ENCODE results near the gene KRTAP10-6.

Gene KRTAP10-6

GRCh38 chr21:44548381-44548780 is 43.9 kb downstream of the KRTAP10-6 start:
- 87% methylated on average over 13 of the region's 13 CpGs for WGBS
- H3K4me2 ChIP-seq (ENCODE audit: low read length, poor library complexity, severe bottlenecking) = no peak overlapping the region
- H4K8ac ChIP-seq (ENCODE audit: low read length) = no peak overlapping the region

DNA sequence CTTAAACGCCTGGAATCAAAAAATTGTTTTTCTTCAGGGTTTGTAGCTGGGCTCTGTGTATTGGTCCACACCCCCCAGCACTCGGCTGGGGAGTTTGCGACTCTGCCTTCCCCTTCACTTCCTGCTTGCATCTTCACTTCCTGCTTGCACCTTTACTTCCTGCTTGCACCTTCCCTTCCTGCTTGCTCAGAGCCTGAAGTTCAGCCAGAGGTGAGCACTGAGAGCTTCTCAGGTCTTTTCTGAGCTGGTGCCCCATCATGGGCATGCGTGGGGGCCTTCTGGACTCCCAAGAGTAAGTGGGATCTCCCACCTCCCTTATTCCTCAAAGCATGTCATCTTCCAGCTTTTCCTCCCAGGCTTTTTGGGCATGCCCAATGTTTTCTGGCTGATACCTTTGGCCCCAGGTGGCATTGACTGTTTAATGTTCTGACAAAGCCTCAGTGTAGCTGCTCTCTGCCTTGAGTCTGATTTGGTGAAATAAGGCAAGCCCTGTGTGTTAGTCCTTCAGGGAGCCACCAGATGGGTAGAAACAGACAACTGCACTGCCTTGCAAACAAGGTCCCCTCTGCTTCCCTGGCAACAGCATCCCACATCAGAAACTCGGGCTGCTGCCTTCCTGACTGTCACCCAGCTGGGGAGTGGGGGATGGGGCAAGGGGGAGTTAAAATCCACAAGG is 44.5 kb downstream of the KRTAP10-6 start:
- Histone ChIP-seq H2BK5ac (ENCODE audit: low read depth, low read length, poor library complexity, severe bottlenecking) (no peak overlapping the region), H3K4me2 (ENCODE audit: low read length, poor library complexity, severe bottlenecking) (no peak overlapping the region), H2AFZ (ENCODE audit: low read depth, low read length) (no peak overlapping the region), H4K8ac (ENCODE audit: low read length) (no peak overlapping the region), H3K18ac (ENCODE audit: low read depth in 1 of 2, low read length in 2 of 2) (no peak overlapping the region), H2AK5ac (ENCODE audit: low read length, severe bottlenecking) (no peak overlapping the region), H3K14ac (ENCODE audit: low read length in 2 of 2) (no peak overlapping the region), H2BK120ac (ENCODE audit: low read depth, low read length) (no peak overlapping the region), H3K79me1 (replicated peaks; ENCODE audit: low read length, poor library complexity, severe bottlenecking) (no peaks in the 10 kb centered on the region), H2BK12ac (ENCODE audit: low read length in 2 of 2) (no peak overlapping the region), H3K27me3 (ENCODE audit: control insufficient read depth in 1 of 2, insufficient read depth in 1 of 2, low read length in 2 of 2) (peaks cover 17 to 32% of the 10 kb centered on the region in 2 experiments), H3K4me1 (ENCODE audit: control insufficient read depth, insufficient read depth, low read depth, low read length) (no peaks in the 10 kb centered on the region), H3K9ac (ENCODE audit: low read length) (no peak overlapping the region), H3K4ac (ENCODE audit: low read depth in 1 of 2, low read length in 2 of 2) (no peak overlapping the region), H2BK15ac (ENCODE audit: low read depth, poor library complexity, severe bottlenecking) (no peak overlapping the region), H3K36me3 (ENCODE audit: control insufficient read depth in 1 of 2, insufficient read depth in 2 of 2, low read depth in 1 of 2, low read length in 2 of 2) (no peaks in the 10 kb centered on the region), H4K91ac (ENCODE audit: low read length) (no peak overlapping the region), H3K4me3 (ENCODE audit: insufficient read depth in 1 of 2, low read depth in 1 of 2, low read length in 2 of 2) (no peak overlapping the region), H3K9me3 (ENCODE audit: control insufficient read depth, low read length) (peaks cover 18% of the 10 kb centered on the region), H3K27ac (ENCODE audit: low read length, poor library complexity, severe bottlenecking) (no peak overlapping the region), H3K23ac (ENCODE audit: low read length in 2 of 2) (no peak overlapping the region)
- DNase-seq = no peak
- WGBS = 58% methylated on average over 4 of the region's 5 CpGs

More at GRCh38 chr21:44548381-44548780, 43.9 kb downstream of the KRTAP10-6 start:
- no peaks in the 10 kb centered on the region for H3K4me1 ChIP-seq (ENCODE audit: control insufficient read depth, insufficient read depth, low read depth, low read length)
- no peaks in the 10 kb centered on the region for H3K79me1 ChIP-seq (replicated peaks; ENCODE audit: low read length, poor library complexity, severe bottlenecking)
- no peak overlapping the region for H2BK5ac ChIP-seq (ENCODE audit: low read depth, low read length, poor library complexity, severe bottlenecking)
- no peak overlapping the region for H3K4ac ChIP-seq (ENCODE audit: low read depth in 1 of 2, low read length in 2 of 2)
- H3K23ac ChIP-seq (ENCODE audit: low read length in 2 of 2) = no peak overlapping the region
- no peak overlapping the region for H2BK120ac ChIP-seq (ENCODE audit: low read depth, low read length)
- no peak overlapping the region for H4K91ac ChIP-seq (ENCODE audit: low read length)
- H3K9ac ChIP-seq (ENCODE audit: low read length) = no peak overlapping the region
- no peak overlapping the region for H2AFZ ChIP-seq (ENCODE audit: low read depth, low read length)
- no peak overlapping the region for H2AK5ac ChIP-seq (ENCODE audit: low read length, severe bottlenecking)
- H2BK12ac ChIP-seq (ENCODE audit: low read length in 2 of 2) = no peak overlapping the region
- DNase-seq = no peak
- no peak overlapping the region for H3K14ac ChIP-seq (ENCODE audit: low read length in 2 of 2)
- H3K27ac ChIP-seq (ENCODE audit: low read length, poor library complexity, severe bottlenecking) = no peak overlapping the region
- no peaks in the 10 kb centered on the region for H3K36me3 ChIP-seq (ENCODE audit: control insufficient read depth in 1 of 2, insufficient read depth in 2 of 2, low read depth in 1 of 2, low read length in 2 of 2)
- H3K9me3 ChIP-seq (ENCODE audit: control insufficient read depth, low read length) = peaks cover 13% of the 10 kb centered on the region
- H3K18ac ChIP-seq (ENCODE audit: low read depth in 1 of 2, low read length in 2 of 2) = no peak overlapping the region
- no peak overlapping the region for H3K4me3 ChIP-seq (ENCODE audit: insufficient read depth in 1 of 2, low read depth in 1 of 2, low read length in 2 of 2)
- no peak overlapping the region for H2BK15ac ChIP-seq (ENCODE audit: low read depth, poor library complexity, severe bottlenecking)
- peaks cover 19 to 37% of the 10 kb centered on the region in 2 experiments for H3K27me3 ChIP-seq (ENCODE audit: control insufficient read depth in 1 of 2, insufficient read depth in 1 of 2, low read length in 2 of 2)

GRCh38 chr21:44544566-44544965 is 47.7 kb downstream of the KRTAP10-6 start:
- Histone ChIP-seq H3K4me2 (ENCODE audit: low read length, poor library complexity, severe bottlenecking) (no peak overlapping the region), H3K4me1 (ENCODE audit: control insufficient read depth, insufficient read depth, low read depth, low read length) (no peaks in the 10 kb centered on the region), H2BK5ac (ENCODE audit: low read depth, low read length, poor library complexity, severe bottlenecking) (no peak overlapping the region), H2BK15ac (ENCODE audit: low read depth, poor library complexity, severe bottlenecking) (no peak overlapping the region), H3K14ac (ENCODE audit: low read length in 2 of 2) (no peak overlapping the region), H2BK120ac (ENCODE audit: low read depth, low read length) (no peak overlapping the region), H3K23ac (ENCODE audit: low read length in 2 of 2) (no peak overlapping the region), H3K9me3 (ENCODE audit: control insufficient read depth, low read length) (peaks cover 26% of the 10 kb centered on the region), H2AFZ (ENCODE audit: low read depth, low read length) (no peak overlapping the region), H3K79me1 (replicated peaks; ENCODE audit: low read length, poor library complexity, severe bottlenecking) (no peaks in the 10 kb centered on the region), H2BK12ac (ENCODE audit: low read length in 2 of 2) (no peak overlapping the region), H3K27ac (ENCODE audit: low read length, poor library complexity, severe bottlenecking) (no peak overlapping the region), H3K36me3 (ENCODE audit: control insufficient read depth in 1 of 2, insufficient read depth in 2 of 2, low read depth in 1 of 2, low read length in 2 of 2) (no peaks in the 10 kb centered on the region), H4K8ac (ENCODE audit: low read length) (no peak overlapping the region), H3K9ac (ENCODE audit: low read length) (no peak overlapping the region), H4K91ac (ENCODE audit: low read length) (no peak overlapping the region), H2AK5ac (ENCODE audit: low read length, severe bottlenecking) (no peak overlapping the region), H3K4ac (ENCODE audit: low read depth in 1 of 2, low read length in 2 of 2) (no peak overlapping the region), H3K27me3 (ENCODE audit: control insufficient read depth in 1 of 2, insufficient read depth in 1 of 2, low read length in 2 of 2) (peaks cover 4 to 23% of the 10 kb centered on the region in 2 experiments), H3K18ac (ENCODE audit: low read depth in 1 of 2, low read length in 2 of 2) (no peak overlapping the region), H3K4me3 (ENCODE audit: insufficient read depth in 1 of 2, low read depth in 1 of 2, low read length in 2 of 2) (no peak overlapping the region)
- WGBS = 81% methylated on average over 1 of the region's 3 CpGs
- no peak for DNase-seq

DNA sequence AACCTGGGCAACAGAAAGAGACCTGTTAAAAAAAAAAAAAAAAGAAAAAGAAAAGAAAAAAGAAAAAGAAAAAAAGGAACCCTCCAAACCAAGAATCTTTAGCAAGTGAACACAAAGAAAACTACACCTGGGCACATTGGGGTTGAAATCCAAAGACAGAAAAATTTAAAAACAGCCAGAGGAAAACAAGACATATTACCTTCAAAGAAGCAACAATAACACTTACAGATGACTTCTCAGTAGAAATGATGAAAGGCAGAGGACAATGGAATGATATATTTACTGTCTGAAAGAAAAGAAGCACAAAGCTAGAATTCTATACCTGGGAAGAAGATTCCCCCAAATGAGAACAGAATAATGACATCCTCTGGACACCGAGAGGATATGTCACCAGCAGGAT is 49.6 kb downstream of the KRTAP10-6 start:
- no peak for DNase-seq
- WGBS = 50% methylated on average over 1 of the region's 1 CpG

More for the DNA sequence above, 49.6 kb downstream of the KRTAP10-6 start:
- Histone ChIP-seq H4K8ac (ENCODE audit: low read length) (no peak overlapping the region), H3K14ac (ENCODE audit: low read length in 2 of 2) (no peak overlapping the region), H3K79me1 (replicated peaks; ENCODE audit: low read length, poor library complexity, severe bottlenecking) (no peaks in the 10 kb centered on the region), H2BK5ac (ENCODE audit: low read depth, low read length, poor library complexity, severe bottlenecking) (no peak overlapping the region), H3K4me1 (ENCODE audit: control insufficient read depth, insufficient read depth, low read depth, low read length) (no peaks in the 10 kb centered on the region), H3K4ac (ENCODE audit: low read depth in 1 of 2, low read length in 2 of 2) (no peak overlapping the region), H2AK5ac (ENCODE audit: low read length, severe bottlenecking) (no peak overlapping the region), H2AFZ (ENCODE audit: low read depth, low read length) (no peak overlapping the region), H3K36me3 (ENCODE audit: control insufficient read depth in 1 of 2, insufficient read depth in 2 of 2, low read depth in 1 of 2, low read length in 2 of 2) (no peaks in the 10 kb centered on the region), H3K23ac (ENCODE audit: low read length in 2 of 2) (no peak overlapping the region), H2BK15ac (ENCODE audit: low read depth, poor library complexity, severe bottlenecking) (no peak overlapping the region), H3K27ac (ENCODE audit: low read length, poor library complexity, severe bottlenecking) (no peak overlapping the region), H3K4me3 (ENCODE audit: insufficient read depth in 1 of 2, low read depth in 1 of 2, low read length in 2 of 2) (no peak overlapping the region), H3K4me2 (ENCODE audit: low read length, poor library complexity, severe bottlenecking) (no peak overlapping the region), H3K27me3 (ENCODE audit: control insufficient read depth in 1 of 2, insufficient read depth in 1 of 2, low read length in 2 of 2) (peaks cover 4 to 8% of the 10 kb centered on the region in 2 experiments), H4K91ac (ENCODE audit: low read length) (no peak overlapping the region), H3K18ac (ENCODE audit: low read depth in 1 of 2, low read length in 2 of 2) (no peak overlapping the region), H3K9me3 (ENCODE audit: control insufficient read depth, low read length) (peaks cover 24% of the 10 kb centered on the region), H2BK12ac (ENCODE audit: low read length in 2 of 2) (no peak overlapping the region), H2BK120ac (ENCODE audit: low read depth, low read length) (no peak overlapping the region), H3K9ac (ENCODE audit: low read length) (no peak overlapping the region)
